T-helper 9 cell (primary cell): Measurements from ENCODE around the gene MRNIP.

ENCODE experiments used
- DNase-seq: peaks from one replicate; pipeline ENCODE4 v3.0.0-alpha.2; 2020
- total RNA-seq, 2 donors: gene quantifications; one replicate each; lab custom pipeline; 2026; lab: John Stamatoyannopoulos, UW

The MRNIP gene
- total RNA-seq: 37.6 to 46.4 reads per million in 2 donors

DNA sequence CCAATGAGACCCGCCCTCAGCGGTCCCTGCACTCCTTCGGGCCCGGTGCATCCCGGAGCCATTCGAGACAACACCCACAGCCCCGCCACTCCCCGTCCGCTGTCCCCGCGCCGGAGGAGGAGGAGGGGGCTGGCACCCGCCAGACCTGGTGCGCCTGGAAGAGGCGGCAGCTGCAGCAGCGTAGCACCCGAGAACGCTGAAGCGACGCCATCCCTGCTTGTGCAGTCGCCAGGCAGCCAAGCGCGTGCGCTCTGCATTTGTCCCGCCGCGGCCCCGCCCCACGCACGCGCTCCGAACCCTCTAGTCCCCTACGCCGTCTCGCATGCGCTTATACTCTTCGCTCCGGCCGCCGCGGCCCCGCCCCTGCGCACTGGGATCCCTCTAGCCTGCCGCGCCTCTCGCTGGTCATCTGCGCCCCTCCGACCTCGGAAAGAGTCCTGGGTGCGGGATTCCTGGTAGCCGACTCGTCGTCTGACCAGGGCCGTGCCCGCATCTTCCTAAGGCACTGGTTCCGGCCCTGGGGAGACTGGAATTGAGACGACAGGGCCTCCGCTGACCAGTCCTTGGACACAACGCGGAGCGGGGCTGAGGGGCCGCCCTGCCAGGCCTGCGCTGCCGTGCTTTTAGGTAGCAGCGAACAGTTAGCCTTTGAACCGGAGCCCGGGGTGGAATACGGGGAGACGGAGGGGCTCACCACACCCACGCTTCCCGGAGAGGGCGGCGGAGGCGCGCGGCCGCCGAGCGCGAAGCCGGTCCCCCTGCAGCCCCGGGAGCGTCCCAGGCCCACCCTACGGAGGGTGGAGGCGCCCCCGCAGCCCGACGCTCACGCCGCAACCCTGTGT is at the start of gene MRNIP:
Gene MRNIP (minus strand): TSS at position 232 of the 842 bp plus-strand sequence. CDS start 21 bp downstream, at position 211.
- peak; percentile 79 for DNase-seq

GRCh38 chr5:179907556-179908324 is 49.1 kb upstream of the MRNIP start, which contains the start of gene TBC1D9B:
TSS of gene TBC1D9B (minus strand) at chr5:179907897. CDS start at chr5:179907821, 76 bp downstream.
- peak; percentile 63 for DNase-seq

DNA sequence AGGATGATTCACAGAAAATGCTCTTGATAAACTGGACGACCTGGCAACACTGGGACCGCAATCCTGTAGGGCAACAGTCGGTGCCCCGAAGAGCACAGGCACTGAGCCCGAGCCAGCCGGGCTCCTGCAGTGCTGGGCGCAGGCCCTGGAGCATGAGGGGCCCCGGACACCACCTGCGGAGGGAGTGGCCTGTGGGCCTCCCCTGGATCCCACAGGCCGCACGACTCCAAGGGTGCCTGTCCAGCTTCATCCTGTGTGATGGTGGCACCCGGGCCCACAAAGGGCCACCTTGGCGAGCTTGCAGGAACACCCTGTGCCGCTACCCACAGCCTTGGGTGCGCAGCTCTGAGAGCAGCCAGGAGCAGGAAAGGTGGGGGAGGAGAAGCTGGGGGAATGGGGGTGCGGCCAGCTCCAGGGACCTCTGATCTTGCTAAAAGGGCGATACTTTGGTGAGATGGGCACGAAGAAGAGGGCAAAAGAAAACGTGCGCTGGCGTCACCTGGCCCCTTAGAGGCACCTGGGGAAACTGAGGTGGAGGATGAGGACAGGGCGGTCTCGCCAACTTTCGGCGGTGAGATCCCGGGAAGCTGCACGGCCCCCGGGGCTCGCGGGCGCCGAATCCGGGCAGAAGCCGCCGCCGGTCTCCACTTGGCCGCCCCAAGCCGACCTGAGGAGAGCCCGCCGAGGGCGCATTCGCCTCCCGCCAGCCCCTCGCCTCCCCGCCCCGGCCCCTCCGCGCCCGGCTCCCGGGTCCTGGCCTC is 48.4 kb upstream of the MRNIP start:
- peak; percentile 16 for DNase-seq

DNA sequence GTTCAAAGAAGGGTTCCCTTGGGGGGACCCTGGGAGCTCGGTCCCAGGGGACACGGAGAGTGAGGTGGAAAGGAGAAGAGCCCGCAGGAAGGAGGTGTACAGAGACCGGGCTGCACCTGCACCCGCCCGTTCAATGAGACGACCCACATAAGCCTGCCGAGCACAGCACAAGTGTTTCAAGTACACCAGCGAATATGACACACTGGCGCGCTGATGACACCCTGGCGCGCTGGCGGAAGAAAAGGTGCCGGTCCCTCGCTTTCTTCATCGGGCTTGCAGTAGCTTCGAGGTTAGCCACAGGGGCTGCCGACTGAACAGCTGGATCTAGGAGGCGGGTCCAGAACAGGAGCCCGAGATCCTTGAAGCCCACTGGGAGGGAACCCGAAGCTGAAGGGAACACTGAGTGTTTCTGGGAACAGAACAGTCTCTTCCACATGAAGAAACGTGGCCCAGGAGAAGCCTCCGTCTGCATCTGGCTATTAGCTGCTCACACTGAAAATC is 47.7 kb upstream of the MRNIP start:
- no peak for DNase-seq

GRCh38 chr5:179905161-179905560 is 46.5 kb upstream of the MRNIP start:
- no peak for DNase-seq

GRCh38 chr5:179904463-179905160 is 46.0 kb upstream of the MRNIP start:
- DNase-seq: no peak

GRCh38 chr5:179902763-179903158 is 44.1 kb upstream of the MRNIP start:
- no peak for DNase-seq

DNA sequence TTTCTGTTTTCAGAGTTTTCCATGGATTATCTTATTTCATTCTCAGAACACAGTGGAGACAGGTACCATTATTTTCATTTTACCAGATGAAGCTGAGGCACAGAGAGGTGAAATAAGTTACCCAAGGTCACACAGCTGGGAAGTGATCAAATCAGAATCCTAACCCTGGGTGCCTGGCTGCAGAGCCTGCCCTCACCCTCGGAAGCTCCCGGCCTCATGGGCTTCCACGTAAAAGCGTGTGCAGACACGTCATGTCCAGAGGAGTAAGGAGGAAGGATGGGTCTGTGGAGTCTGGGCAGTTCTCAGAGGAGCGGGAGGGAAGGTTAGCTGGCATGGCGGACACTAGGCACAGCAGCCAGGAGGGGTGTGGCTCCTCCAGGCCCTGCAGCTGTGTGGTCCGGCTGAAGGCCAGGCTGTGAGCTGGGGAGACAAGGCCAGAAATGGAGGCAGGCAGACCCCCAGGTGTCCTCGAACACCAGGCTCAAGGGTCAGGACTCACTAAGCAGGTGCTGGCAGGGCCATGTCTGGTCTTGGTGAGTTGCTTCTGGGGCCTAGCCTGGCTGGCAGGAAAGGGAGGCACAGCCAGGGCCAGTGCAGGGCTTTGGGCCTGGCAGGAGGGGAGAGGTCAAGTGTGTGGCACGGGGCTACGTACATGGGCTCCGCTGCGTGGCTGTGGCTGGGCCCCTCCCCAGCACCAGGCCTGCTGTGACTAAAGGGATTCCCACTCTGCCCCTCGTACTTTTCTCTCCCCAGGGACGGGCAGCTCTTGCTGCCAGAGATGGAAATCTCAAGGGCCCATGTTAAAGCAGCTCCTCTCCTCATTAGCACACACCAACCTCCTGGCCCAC is 43.5 kb upstream of the MRNIP start:
- DNase-seq: no peak

DNA sequence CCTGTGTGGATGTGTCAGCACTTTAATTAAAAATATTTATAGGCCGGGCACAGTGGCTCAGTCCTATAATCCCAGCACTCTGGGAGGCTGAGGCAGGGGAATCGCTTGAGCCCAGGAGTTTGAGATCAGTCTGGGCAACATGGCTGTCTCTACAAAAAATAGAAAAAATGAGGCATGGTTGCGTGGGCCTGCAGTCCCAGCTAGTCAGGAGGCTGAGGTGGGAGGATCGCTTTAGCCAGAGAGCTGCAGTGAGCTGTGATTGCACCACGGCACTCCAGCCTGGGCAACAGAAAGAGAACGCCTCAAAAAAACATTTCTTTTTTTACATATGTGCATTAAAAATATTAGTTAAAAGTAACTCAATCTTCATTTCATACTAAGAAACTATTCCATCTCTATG is 42.8 kb upstream of the MRNIP start:
- DNase-seq: no peak

GRCh38 chr5:179900711-179901110 is 42.1 kb upstream of the MRNIP start:
- DNase-seq: no peak

DNA sequence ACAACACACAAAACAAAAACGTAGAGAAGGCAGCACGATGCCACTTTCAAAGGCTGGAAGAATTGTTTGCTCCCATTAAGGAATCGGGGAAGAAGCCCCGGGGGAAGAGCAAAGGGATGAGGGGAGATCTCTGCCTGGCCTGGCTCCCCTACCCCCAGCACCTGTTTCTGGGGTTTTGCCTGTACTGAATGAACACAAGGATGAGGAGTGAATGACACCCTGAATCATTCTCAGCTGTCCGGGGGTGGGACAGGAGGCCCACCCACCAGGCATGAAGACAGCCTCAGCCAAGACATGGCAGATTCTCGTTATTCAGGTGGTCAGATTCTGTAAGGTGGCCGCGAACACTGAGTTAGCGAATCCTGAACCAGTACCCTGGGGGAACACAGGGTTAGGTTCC is 41.6 kb upstream of the MRNIP start:
- DNase-seq: no peak

GRCh38 chr5:179895861-179896260 is 37.2 kb upstream of the MRNIP start:
- DNase-seq: no peak

- no peak for DNase-seq
Measured at GRCh38 chr5:179893958-179894895, 35.6 kb upstream of the MRNIP start.

DNA sequence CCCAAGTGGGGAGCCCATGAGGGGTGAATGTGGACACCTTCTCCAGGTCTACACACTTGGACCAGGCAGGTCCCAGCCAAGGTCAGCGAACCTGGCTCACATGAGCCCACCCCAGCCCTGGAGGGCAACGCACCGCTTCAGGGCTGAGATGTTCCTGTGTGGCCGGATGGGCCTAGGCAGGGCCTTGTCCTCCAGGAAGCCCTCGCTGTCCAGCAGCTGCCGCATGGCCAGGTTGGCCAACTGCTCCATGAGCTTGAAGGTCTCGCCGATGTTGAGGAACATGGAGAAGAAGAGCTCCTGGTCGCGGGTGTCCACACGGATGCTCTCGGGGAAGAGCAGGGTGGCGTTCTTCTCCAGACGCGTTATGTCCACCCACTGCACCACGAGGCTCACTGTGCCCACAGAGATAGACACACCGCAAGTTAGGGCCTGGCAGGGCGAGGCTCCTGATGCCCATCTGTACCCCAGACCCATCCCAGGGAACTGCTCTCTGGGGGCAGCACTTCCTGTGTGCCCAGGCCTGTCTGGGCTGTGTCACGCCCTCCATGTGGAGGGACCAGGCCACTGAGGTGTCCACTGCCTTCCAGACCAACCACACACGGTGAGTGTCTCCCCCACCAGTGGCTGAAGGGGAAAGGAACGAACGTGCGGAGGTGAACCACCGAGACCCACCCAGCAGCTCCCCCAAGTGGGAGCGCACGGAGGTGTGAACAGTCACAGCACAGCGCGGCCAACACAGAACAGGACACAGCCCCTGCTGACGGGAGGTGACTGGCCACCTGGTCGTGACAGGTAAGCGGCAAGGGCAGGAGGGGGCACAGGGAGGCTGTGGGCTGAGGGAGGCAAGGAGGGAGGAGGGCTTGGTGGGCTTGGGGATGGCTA is 34.7 kb upstream of the MRNIP start:
- DNase-seq: no peak

GRCh38 chr5:179892255-179892654 is 33.6 kb upstream of the MRNIP start:
- no peak for DNase-seq

DNA sequence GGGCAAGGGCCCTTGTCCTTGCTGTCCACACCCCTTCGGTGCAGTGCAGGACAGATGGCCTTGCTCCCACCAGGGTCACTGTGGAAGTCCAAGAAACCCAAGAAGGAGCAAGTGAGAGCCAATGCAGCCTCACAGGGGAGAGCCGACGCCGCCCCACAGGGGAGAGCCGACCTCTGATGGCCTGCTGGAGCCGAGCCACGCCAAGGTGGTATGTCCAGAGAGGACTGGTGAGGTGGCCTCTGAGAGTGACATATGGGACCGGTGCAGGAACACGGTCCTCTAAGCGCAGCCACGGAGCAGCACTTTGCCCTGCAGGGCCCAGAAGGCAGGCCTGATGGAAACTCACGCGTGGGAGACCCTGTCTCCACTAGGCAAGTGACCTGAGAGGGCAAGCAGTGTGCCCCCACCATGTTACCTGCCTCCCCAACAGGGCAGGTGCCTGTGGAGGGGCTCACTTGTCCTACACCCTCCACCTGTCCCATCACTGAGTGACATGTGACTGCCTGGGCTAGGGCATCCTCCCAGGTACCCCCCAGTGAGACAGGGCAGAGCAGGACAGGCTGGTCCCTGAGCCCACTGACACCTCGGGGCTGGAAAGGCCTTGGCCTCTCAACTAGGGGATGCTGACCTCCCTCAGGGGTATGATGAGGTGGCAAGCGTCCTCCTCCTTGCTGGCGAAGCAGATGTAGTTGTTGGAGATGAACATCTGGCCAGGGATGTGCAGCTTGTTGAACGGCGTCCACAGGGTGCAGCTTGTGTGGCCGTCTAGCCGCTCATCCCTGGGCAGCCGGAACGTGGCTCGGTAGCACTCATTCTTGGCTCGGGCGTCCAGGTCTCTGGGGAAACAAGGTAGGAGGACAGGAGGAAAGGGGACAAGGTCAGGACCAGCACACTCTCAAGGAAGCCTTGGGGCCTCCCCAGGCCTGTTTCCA is 32.4 kb upstream of the MRNIP start:
- no peak for DNase-seq

- no peak for DNase-seq
Measured at GRCh38 chr5:179889885-179890284, 31.3 kb upstream of the MRNIP start.

DNA sequence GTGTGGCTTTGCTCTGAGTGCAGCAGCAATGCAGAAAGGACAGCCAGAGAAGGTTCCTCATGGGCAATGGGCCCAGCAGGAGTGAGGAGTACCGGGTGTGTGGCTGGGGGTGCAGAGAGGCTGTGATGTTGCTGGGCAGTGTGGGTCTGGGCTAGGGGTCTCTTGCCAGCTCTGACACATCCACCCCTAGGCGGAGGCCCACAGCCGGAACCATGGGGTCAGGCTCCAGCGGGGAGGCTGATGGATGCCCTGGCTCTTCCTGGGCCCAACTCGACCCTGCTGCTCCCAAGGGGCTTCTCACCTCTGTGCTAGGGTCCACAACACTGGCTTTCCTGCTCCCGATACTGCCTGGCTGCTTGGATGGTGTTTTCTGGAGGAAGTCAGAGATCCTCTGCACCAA is 29.2 kb upstream of the MRNIP start:
- DNase-seq: no peak
